Activated CD4-positive, alpha-beta T cell treated with anti-CD3 and anti-CD28 coated beads, Interleukin-2, amount 10 ng/mL, durations not matched to agents 7 days and 5 days (primary cell): Measurements from ENCODE around the gene DNM3. TPM values are rescaled to one million over a fixed set of nuclear protein-coding genes. Genes with fewer than 3 reads are reported as not detected.

Experiments
- CTCF ChIA-PET: fragments of 350-600 bp; sonication (Branson Sonifier 250); formaldehyde crosslinking; loops from one replicate; lab custom pipeline; 2021; ENCODE audit warnings: antibody characterized with exemption; lab: Charles Lee
- POLR2A ChIA-PET: fragments of 350-600 bp; sonication (Branson Sonifier 250); formaldehyde crosslinking; loops from one replicate; lab custom pipeline; 2021; ENCODE audit warnings: antibody characterized with exemption; lab: Charles Lee
- DNase-seq: peaks from one replicate; pipeline ENCODE4 v3.0.0-alpha.2; 2020
- H3K27ac Mint-ChIP-seq: one replicate; pipeline ENCODE4 v1.8.0; 2021; ENCODE audit warnings: mild to moderate bottlenecking, moderate library complexity, mixed read lengths
- H3K27me3 Mint-ChIP-seq: one replicate; pipeline ENCODE4 v1.8.0; 2021; ENCODE audit warnings: mixed read lengths
- H3K36me3 Mint-ChIP-seq: one replicate; pipeline ENCODE4 v1.8.0; 2021; ENCODE audit warnings: low read depth, mixed read lengths
- H3K4me1 Mint-ChIP-seq: one replicate; pipeline ENCODE4 v1.8.0; 2021; ENCODE audit warnings: mixed read lengths
- H3K4me3 Mint-ChIP-seq: one replicate; pipeline ENCODE4 v1.8.0; 2021; ENCODE audit warnings: mild to moderate bottlenecking, moderate library complexity, mixed read lengths
- H3K9me3 Mint-ChIP-seq: one replicate; pipeline ENCODE4 v1.8.0; 2021; ENCODE audit warnings: mixed read lengths
- total RNA-seq, 2 experiments: library from RNA; stranded (reverse); gene quantifications; one replicate each; pipeline ENCODE4 v1.2.3, GENCODE V29; 2021

DNM3 gene
- total RNA-seq, 2 experiments from 2014 or later = 2.1 TPM

DNA sequence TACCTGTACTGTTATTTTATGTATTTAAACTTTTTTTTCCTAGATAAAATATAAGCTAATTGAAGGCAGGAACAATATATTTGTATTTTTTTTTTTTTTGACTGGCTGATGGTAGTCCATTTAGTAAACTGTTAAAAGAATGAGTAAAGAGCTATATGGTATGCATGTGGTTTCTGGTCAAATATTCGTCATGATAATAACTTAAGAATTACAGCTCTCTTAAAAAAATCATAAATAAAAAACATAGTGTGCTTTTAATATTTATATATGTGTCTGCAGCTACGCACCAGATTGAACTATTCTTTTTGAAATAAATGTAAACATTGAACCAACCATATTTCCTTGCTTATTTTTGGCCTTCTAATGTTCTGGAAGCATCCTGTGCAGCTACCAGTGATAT is 306.9 kb downstream of the DNM3 start:
- CTCF ChIA-PET = interaction anchor here (0.8 to 1.7 kb wide), 2 partner anchors 9 to 47 kb away, joined by 3 to 4 read pairs; no protein-coding TSS in a partner anchor
- no peak for DNase-seq
- Mint-ChIP-seq H3K27ac (no peak overlapping the region), H3K36me3 (no peaks in the 10 kb centered on the region), H3K9me3 (peaks cover 6% of the 10 kb centered on the region), H3K27me3 (no peaks in the 10 kb centered on the region), H3K4me3 (no peak overlapping the region), H3K4me1 (peaks cover 4% of the 10 kb centered on the region)
- POLR2A ChIA-PET = no interaction called here

DNA sequence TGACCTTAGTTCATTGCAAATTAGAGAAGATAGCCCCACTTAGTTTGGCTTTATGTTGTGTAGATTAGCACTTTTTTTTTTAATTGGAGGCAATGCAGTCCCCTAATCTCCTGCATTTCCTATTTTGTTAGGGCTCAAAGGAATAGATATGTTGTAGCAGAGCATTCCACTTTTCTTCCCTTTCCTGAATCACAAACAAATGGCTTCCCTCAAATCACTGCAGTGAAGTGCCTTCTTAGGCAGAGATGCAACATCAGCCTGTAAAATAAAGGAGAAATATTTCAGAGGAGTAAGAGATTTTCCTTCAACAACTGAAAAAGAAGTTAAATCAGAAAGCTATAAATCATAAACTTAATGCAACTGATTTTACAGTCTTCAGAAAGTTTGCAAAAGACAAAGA is 307.4 kb downstream of the DNM3 start:
- Mint-ChIP-seq H3K27ac (no peak overlapping the region), H3K27me3 (no peaks in the 10 kb centered on the region), H3K4me1 (peaks cover 4% of the 10 kb centered on the region), H3K36me3 (peaks cover 1% of the 10 kb centered on the region), H3K9me3 (peaks cover 10% of the 10 kb centered on the region), H3K4me3 (no peak overlapping the region)
- CTCF ChIA-PET = interaction anchor here (1.1 to 1.7 kb wide), 2 partner anchors 9 to 20 kb away, joined by 3 to 4 read pairs; no protein-coding TSS in a partner anchor
- DNase-seq = no peak
- POLR2A ChIA-PET = no interaction called here

DNA sequence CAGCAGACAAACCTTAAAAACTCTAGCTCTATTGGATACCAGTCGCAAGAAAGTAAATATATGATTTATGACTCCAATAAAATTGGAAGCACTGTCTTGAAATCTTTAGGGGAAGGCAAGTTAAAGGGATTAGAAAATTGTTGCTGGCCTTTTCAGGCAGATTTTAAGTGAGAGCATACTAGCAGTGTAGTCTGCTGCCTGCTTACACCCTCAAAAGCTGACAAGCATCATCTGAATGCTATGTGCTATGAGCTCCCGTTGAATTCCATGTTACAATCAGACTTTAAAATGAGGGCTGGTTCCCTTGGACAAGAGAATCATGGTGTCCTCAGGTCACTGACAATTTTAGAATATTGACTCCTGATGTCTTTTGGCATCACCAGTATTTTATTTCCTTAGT is 308.0 kb downstream of the DNM3 start:
- Mint-ChIP-seq H3K4me1 (peaks cover 7% of the 10 kb centered on the region), H3K36me3 (peaks cover 1% of the 10 kb centered on the region), H3K27me3 (no peaks in the 10 kb centered on the region), H3K27ac (no peak overlapping the region), H3K9me3 (peaks cover 12% of the 10 kb centered on the region), H3K4me3 (no peak overlapping the region)
- POLR2A ChIA-PET = no interaction called here
- CTCF ChIA-PET = interaction anchor here (0.9 to 1.1 kb wide), 3 partner anchors 10 to 21 kb away, joined by 3 read pairs; no protein-coding TSS in a partner anchor
- no peak for DNase-seq

DNA sequence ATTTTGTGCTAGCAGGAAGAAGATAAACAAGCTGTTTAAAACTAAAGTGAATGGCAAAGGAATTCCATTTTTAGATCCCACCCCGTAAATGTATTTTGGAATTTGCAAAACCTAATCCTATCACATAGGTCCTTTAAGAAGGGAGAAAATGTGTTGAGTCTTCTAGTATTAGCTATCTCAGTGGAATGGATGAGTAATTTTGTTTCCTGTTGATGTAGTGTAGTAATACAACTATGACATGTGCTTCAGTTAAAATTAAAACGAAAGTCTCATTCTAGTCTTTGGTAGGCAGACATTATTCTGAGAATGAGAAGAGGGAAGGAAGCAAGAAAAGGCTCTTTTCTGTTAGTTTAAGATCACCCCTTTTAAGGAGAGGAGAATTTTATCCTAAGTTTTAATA is 313.3 kb downstream of the DNM3 start:
- Mint-ChIP-seq H3K27me3 (no peaks in the 10 kb centered on the region), H3K36me3 (peaks cover 1% of the 10 kb centered on the region), H3K9me3 (peaks cover 6% of the 10 kb centered on the region), H3K4me1 (peaks cover 12% of the 10 kb centered on the region), H3K27ac (peak overlapping the region; percentile 74), H3K4me3 (no peak overlapping the region)
- CTCF ChIA-PET = interaction anchor here (0.5 to 1.7 kb wide), 3 partner anchors 9 to 199 kb away, joined by 3 to 4 read pairs (median 3); no protein-coding TSS in a partner anchor
- POLR2A ChIA-PET = no interaction called here
- DNase-seq = no peak

DNA sequence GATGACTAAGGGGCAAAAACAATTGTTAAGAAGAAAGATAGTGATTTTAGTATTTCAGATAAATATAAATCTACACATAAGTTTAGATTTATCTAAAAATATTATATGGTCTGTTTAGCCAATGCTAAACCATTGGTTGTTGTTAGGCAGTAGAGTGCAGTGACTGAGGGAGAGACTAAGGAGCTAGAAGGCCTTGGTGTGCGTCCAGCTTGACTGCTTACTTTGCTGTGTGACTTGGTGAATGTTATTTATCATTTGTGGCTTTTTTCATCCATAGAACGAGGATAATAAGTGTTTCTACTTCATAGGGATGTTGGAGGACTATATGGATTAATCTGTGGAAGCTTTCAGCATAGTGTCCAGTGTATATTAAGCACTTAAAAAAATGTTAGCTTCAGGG is 314.5 kb downstream of the DNM3 start:
- Mint-ChIP-seq H3K36me3 (peaks cover 1% of the 10 kb centered on the region), H3K9me3 (peaks cover 6% of the 10 kb centered on the region), H3K4me3 (no peak overlapping the region), H3K4me1 (peaks cover 12% of the 10 kb centered on the region), H3K27ac (no peak overlapping the region), H3K27me3 (no peaks in the 10 kb centered on the region)
- DNase-seq = no peak
- CTCF ChIA-PET = interaction anchor here (0.6 to 1.1 kb wide), 7 partner anchors 10 to 1072 kb away, joined by 3 to 4 read pairs (median 3); no protein-coding TSS in a partner anchor
- POLR2A ChIA-PET = no interaction called here

DNA sequence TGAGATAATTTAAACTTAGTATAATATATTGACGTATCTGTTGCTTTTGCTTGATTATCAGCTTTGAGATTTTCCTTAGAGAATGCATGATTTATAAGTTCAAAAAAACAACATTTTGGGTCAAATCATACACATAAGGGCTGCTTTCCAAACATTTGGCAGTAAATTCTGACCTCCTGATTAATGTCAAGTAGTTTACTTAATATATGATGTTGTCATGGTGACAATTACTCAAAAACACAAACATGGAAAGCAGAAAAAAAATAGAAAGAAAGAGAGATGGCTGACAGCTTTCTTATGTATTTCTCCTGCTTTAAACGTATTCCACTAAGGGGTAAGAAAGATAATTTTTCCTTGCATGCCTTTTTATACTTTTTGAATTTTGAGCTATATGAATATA is 320.9 kb downstream of the DNM3 start:
- no peak overlapping the region for H3K4me3 Mint-ChIP-seq
- DNase-seq = no peak
- H3K9me3 Mint-ChIP-seq = no peaks in the 10 kb centered on the region
- H3K4me1 Mint-ChIP-seq = no peaks in the 10 kb centered on the region
- no peak overlapping the region for H3K27ac Mint-ChIP-seq
- H3K36me3 Mint-ChIP-seq = no peaks in the 10 kb centered on the region
- no peaks in the 10 kb centered on the region for H3K27me3 Mint-ChIP-seq
- ChIA-PET POLR2A (no interaction called here), CTCF (interaction anchor here (0.6 kb wide), 1 partner anchor 1544 kb away, joined by 3 read pairs; no protein-coding TSS in a partner anchor)

DNA sequence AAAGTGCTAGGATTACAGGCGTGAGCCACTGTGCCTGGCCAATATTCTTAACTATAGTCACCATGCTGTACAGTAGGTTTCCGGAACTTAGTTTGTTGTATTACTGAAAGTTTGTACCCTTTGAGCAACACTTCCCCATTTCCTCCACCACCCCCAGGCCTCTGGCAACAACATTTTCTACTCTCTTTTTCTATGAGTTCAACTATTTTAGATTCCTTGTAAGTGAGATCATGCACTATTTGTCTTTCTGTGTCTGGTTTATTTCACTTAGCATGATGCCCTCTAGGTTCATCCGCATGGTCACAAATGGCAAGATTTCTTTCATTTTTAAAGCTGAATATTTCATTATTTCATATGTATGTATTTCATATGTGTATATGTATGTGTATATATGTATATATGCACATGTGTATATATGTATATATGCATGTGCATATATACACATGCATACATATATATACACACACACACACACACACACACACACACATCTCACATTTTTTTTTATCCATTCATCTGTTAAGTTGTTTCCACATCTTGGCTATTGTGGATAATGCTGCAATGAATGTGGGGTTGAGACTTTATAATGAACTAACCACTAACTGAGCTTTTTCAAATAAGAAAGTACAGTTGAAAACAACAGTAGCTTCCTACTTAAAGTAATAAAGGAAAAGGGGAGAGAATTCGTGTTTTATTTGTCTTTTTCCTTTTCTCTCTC is 322.4 kb downstream of the DNM3 start:
- Mint-ChIP-seq H3K27ac (no peak overlapping the region), H3K9me3 (no peaks in the 10 kb centered on the region), H3K36me3 (no peaks in the 10 kb centered on the region), H3K4me3 (no peak overlapping the region), H3K27me3 (no peaks in the 10 kb centered on the region), H3K4me1 (no peaks in the 10 kb centered on the region)
- ChIA-PET POLR2A (no interaction called here), CTCF (interaction anchor here (0.9 kb wide), 1 partner anchor 269 kb away, joined by 3 read pairs; no protein-coding TSS in a partner anchor)
- no peak for DNase-seq

DNA sequence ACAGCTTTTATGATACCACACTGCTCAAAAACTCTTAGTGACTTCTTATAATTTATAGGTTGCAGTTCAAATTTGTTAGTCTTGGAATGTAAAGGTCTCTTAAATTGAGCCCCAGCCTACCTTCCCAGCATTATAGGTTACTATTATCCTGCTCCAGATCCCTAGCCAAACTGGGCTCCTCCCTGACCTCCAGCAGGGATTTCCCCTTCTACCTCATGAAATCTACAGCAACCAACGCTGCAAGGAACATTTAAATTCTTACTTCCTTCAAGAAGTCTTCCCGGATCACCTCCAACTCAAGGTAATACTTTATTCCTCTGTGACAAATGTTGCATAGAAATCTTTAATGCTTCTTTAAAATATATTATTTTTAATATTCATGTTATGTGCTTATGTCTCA is 324.1 kb downstream of the DNM3 start:
- POLR2A ChIA-PET = no interaction called here
- H3K9me3 Mint-ChIP-seq = no peaks in the 10 kb centered on the region
- peaks cover 2% of the 10 kb centered on the region for H3K27me3 Mint-ChIP-seq
- CTCF ChIA-PET = interaction anchor here (1.0 to 1.6 kb wide), 4 partner anchors 10 to 17 kb away, joined by 3 to 4 read pairs (median 4); no protein-coding TSS in a partner anchor
- no peak for DNase-seq
- H3K36me3 Mint-ChIP-seq = no peaks in the 10 kb centered on the region
- H3K4me3 Mint-ChIP-seq = no peak overlapping the region
- no peak overlapping the region for H3K27ac Mint-ChIP-seq
- H3K4me1 Mint-ChIP-seq = no peaks in the 10 kb centered on the region

DNA sequence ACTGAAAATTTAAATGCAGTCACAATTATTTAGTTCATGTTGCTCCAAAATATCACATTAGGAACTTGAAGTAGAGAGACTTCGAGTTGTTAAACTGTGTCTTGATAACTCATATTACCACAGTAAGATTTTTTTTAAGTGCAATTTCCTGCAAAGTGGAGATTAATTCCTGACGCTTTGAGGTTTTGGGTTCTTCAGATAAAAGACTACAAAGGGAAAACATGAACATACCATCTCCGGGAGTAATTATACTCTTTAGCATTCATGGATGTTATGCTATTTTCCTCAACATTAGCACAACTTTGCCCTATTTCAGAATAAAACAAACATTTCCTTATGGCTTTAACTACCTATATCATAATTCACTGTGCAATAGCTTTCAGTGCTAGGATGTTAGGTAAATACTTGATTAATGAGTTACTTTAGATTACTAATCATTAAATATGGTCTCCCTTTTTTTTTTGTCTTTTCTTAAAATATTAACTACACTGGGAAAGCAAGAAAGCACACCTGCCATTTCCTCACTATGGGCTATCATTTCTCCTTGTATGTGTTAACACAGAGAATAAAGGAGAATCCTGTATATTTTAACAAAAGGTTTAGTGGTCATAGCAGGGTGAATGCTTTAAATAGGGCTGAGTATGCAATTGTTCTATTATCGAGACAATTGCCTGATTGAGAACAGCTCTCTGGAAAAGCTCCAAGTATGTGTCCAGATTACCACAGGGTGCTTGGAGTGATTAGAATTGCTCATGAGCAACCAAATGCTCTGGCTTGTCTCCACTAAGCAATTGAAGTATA is 326.7 kb downstream of the DNM3 start:
- H3K27me3 Mint-ChIP-seq = peaks cover 2% of the 10 kb centered on the region
- CTCF ChIA-PET = interaction anchor here (1.2 kb wide), 1 partner anchor 11 kb away, joined by 3 read pairs; no protein-coding TSS in a partner anchor
- H3K4me1 Mint-ChIP-seq = no peaks in the 10 kb centered on the region
- DNase-seq = no peak
- no peak overlapping the region for H3K4me3 Mint-ChIP-seq
- H3K9me3 Mint-ChIP-seq = no peaks in the 10 kb centered on the region
- no peak overlapping the region for H3K27ac Mint-ChIP-seq
- POLR2A ChIA-PET = no interaction called here
- no peaks in the 10 kb centered on the region for H3K36me3 Mint-ChIP-seq

DNA sequence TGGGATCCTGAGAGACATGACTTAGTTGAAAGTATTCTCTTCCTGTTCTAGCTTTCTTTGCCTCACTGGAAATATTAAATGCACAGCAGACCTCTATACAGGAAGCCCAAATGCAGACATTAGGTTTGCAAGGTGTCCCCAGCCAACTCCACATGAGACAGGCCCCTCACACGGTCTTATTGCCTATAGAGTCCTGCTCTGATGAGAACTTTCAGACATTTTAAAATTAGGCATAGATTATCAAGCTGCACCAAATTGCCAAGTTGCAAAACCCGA is 327.2 kb downstream of the DNM3 start:
- H3K36me3 Mint-ChIP-seq = no peaks in the 10 kb centered on the region
- CTCF ChIA-PET = interaction anchor here (1.2 kb wide), 1 partner anchor 11 kb away, joined by 3 read pairs; no protein-coding TSS in a partner anchor

DNA sequence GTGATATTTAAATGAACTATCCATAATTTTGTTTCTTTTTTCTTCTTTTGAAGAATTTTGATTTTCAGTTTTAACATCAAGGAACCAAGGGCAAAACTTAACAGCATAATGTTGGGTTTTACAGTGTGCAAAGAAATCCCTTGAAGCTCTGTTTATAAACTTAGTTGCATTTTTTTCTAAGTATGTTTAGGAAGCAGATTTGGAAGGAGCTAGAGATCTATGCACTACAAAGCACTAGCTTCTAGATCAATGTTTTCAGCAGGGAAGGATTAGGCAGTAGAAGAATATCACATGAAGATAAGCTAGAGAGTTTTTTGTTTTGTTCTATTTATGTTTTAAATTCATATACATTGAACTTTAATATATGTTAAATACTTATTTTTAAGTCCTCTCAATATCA is 328.5 kb downstream of the DNM3 start:
- ChIA-PET POLR2A (no interaction called here), CTCF (interaction anchor here (0.9 to 1.1 kb wide), 2 partner anchors 9 to 10 kb away, joined by 3 to 6 read pairs; no protein-coding TSS in a partner anchor)

More for the DNA sequence above, 327.2 kb downstream of the DNM3 start:
- peaks cover 2% of the 10 kb centered on the region for H3K27me3 Mint-ChIP-seq
- H3K4me1 Mint-ChIP-seq = no peaks in the 10 kb centered on the region
- no peak overlapping the region for H3K27ac Mint-ChIP-seq
- no peak for DNase-seq
- no peak overlapping the region for H3K4me3 Mint-ChIP-seq
- POLR2A ChIA-PET = no interaction called here
- H3K9me3 Mint-ChIP-seq = no peaks in the 10 kb centered on the region

DNA sequence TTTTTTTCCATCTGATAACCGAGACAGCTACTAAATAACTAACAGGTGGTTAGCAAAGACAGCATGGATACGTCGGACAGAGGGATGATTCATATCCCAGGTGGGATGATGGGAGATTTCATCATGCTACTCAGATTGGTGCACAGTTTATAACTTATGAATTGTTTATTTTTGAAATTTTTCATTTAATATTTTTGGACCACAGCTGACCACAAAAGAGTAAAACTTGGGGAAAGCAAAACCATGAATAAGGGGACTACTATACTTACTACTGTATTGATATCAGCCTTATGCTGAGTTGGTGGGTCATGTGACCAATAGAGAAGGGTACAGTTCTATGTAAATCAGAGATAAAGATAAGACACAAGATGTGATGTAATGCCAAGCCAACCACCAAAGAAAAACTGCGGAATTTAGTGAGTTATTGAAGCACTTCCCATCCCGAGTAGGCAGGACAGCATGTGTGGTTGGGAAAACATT is 331.1 kb downstream of the DNM3 start:
- DNase-seq = no peak
- CTCF ChIA-PET = interaction anchor here (1.4 kb wide), 1 partner anchor 8 kb away, joined by 3 read pairs; no protein-coding TSS in a partner anchor
- no peak overlapping the region for H3K4me3 Mint-ChIP-seq
- H3K27me3 Mint-ChIP-seq = peaks cover 2% of the 10 kb centered on the region
- H3K4me1 Mint-ChIP-seq = no peaks in the 10 kb centered on the region
- H3K27ac Mint-ChIP-seq = no peak overlapping the region
- H3K9me3 Mint-ChIP-seq = no peaks in the 10 kb centered on the region
- no peaks in the 10 kb centered on the region for H3K36me3 Mint-ChIP-seq
- POLR2A ChIA-PET = no interaction called here

More for the DNA sequence above, 328.5 kb downstream of the DNM3 start:
- no peaks in the 10 kb centered on the region for H3K4me1 Mint-ChIP-seq
- H3K27ac Mint-ChIP-seq = no peak overlapping the region
- H3K4me3 Mint-ChIP-seq = no peak overlapping the region
- no peak for DNase-seq
- no peaks in the 10 kb centered on the region for H3K9me3 Mint-ChIP-seq
- peaks cover 2% of the 10 kb centered on the region for H3K27me3 Mint-ChIP-seq
- no peaks in the 10 kb centered on the region for H3K36me3 Mint-ChIP-seq
